H1 (cell line): ENCODE measurements around the gene ZNF3. TPM values are rescaled to one million over a fixed set of nuclear protein-coding genes. Genes with fewer than 3 reads are reported as not detected.

Source experiments
- CTCF ChIA-PET: fragments of 300-600 bp; sonication (Branson Sonifier 250); formaldehyde crosslinking; loops from one replicate; lab custom pipeline; 2021; ENCODE audit not compliant: partially characterized antibody; lab: Charles Lee
- POLR2A ChIA-PET: fragments of 300-600 bp; sonication (Branson Sonifier 250); formaldehyde crosslinking; loops from one replicate; lab custom pipeline; 2021; ENCODE audit warnings: inconsistent platforms; ENCODE audit not compliant: partially characterized antibody; lab: Charles Lee
- DNase-seq, 2 experiments: peaks; one replicate each; pipeline versions ENCODE4 v3.0.0 to v3.0.0-alpha.2; 2010 to 2022; ENCODE audit warnings: low spot score in 2 of 2, low read depth in 1 of 2, mixed read lengths in 1 of 2
- FAIRE-seq: peaks from 2 replicates; lab custom pipeline; 2011; peaks lifted over from hg19 to GRCh38; lab: Jason Lieb, UNC
- H2AFZ ChIP-seq: 2 replicates; pipeline ENCODE4 v1.8.1; 2012; ENCODE audit warnings: low read length, inconsistent platforms
- H2AK5ac ChIP-seq: 2 replicates; pipeline ENCODE4 v1.6.1; 2013; ENCODE audit warnings: low read depth, low read length
- H2BK120ac ChIP-seq: replicated peaks from 2 replicates; pipeline ENCODE3; 2013; ENCODE audit warnings: low read depth, low read length, inconsistent platforms
- H2BK12ac ChIP-seq: 2 replicates; pipeline ENCODE4 v1.6.1; 2013; ENCODE audit warnings: low read depth, low read length
- H2BK15ac ChIP-seq: 2 replicates; pipeline ENCODE4 v1.6.1; 2013; ENCODE audit warnings: low read length
- H2BK20ac ChIP-seq: 2 replicates; pipeline ENCODE4 v1.6.1; 2013; ENCODE audit warnings: low read length
- H2BK5ac ChIP-seq: 2 replicates; pipeline ENCODE4 v1.6.1; 2013; ENCODE audit warnings: low read depth, low read length
- H3K14ac ChIP-seq: 2 replicates; pipeline ENCODE4 v1.6.1; 2013; ENCODE audit warnings: inconsistent platforms; ENCODE audit not compliant: insufficient read length
- H3K18ac ChIP-seq: 2 replicates; pipeline ENCODE4 v1.6.1; 2013; ENCODE audit warnings: low read length; ENCODE audit errors: extremely low read depth
- H3K23ac ChIP-seq: 2 replicates; pipeline ENCODE4 v1.6.1; 2013; ENCODE audit warnings: inconsistent platforms; ENCODE audit not compliant: insufficient read length
- H3K23me2 ChIP-seq: 2 replicates; pipeline ENCODE4 v1.6.1; 2013; ENCODE audit warnings: low read depth, low read length
- H3K27ac ChIP-seq: 2 replicates; pipeline ENCODE4 v1.6.1; 2011; ENCODE audit warnings: low read depth, low read length, inconsistent platforms
- H3K27me3 ChIP-seq, 4 experiments: replicated peaks in 1 of 4; 1 replicate in 1 of 4; 2 replicates in 3 of 4; pipeline versions ENCODE4 v1.6.1 to v1.8.1; 2011 to 2013; ENCODE audit warnings: low read length in 3 of 4, mild to moderate bottlenecking in 3 of 4, inconsistent platforms in 2 of 4, mixed read lengths in 2 of 4, moderate library complexity in 1 of 4; ENCODE audit not compliant: control insufficient read depth in 3 of 4, insufficient read depth in 3 of 4; ENCODE audit errors: extremely low read depth in 1 of 4
- H3K36me3 ChIP-seq, 4 experiments: 2 replicates each; pipeline versions ENCODE4 v1.6.1 to v1.8.1; 2011 to 2013; ENCODE audit warnings: mild to moderate bottlenecking in 4 of 4, low read length in 3 of 4, moderate library complexity in 2 of 4, control low read depth in 1 of 4, inconsistent platforms in 1 of 4; ENCODE audit not compliant: insufficient read depth in 4 of 4, control insufficient read depth in 2 of 4
- H3K4ac ChIP-seq: replicated peaks from 2 replicates; pipeline ENCODE3; 2013; ENCODE audit warnings: low read length, low read depth, mixed read lengths, inconsistent platforms; ENCODE audit not compliant: insufficient read length
- H3K4me1 ChIP-seq, 4 experiments: replicated peaks in 1 of 4; 1 replicate in 1 of 4; 2 replicates in 3 of 4; pipeline versions ENCODE4 v1.6.1 to v1.8.1; 2011 to 2013; ENCODE audit warnings: low read length in 3 of 4, inconsistent platforms in 2 of 4, mixed read lengths in 1 of 4; ENCODE audit not compliant: insufficient read depth in 4 of 4, control insufficient read depth in 3 of 4
- H3K4me2 ChIP-seq, 2 experiments: 2 replicates each; pipeline versions ENCODE4 v1.6.1 to v1.8.1; 2011 to 2013; ENCODE audit warnings: low read depth in 2 of 2, low read length in 2 of 2, control low read depth in 1 of 2, inconsistent platforms in 1 of 2, mild to moderate bottlenecking in 1 of 2; ENCODE audit not compliant: insufficient read depth in 1 of 2
- H3K4me3 ChIP-seq, 4 experiments: fragments of 200-600, 300-600 bp in 1 of 4; sonication (generic), shearing (Covaris generic), sonication (Bioruptor Twin) in 1 of 4; 2 replicates each; pipeline versions ENCODE4 v1.5.1 to v1.8.1; 2011 to 2016; ENCODE audit warnings: low read length in 4 of 4, low read depth in 3 of 4, control low read depth in 2 of 4, inconsistent platforms in 2 of 4, mild to moderate bottlenecking in 2 of 4, mixed read lengths in 1 of 4, moderate library complexity in 1 of 4; ENCODE audit not compliant: insufficient read depth in 2 of 4; ENCODE audit errors: extremely low read depth in 1 of 4
- H3K56ac ChIP-seq: replicated peaks from 2 replicates; pipeline ENCODE3; 2013; ENCODE audit warnings: low read depth, mild to moderate bottlenecking, mixed read lengths, low read length, inconsistent platforms; ENCODE audit not compliant: insufficient read length
- H3K79me1 ChIP-seq: 2 replicates; pipeline ENCODE4 v1.6.1; 2013; ENCODE audit warnings: low read depth, low read length, control low read depth
- H3K79me2 ChIP-seq, 2 experiments: 2 replicates each; pipeline versions ENCODE4 v1.6.1 to v1.8.1; 2012 to 2013; ENCODE audit warnings: low read length in 2 of 2, mild to moderate bottlenecking in 2 of 2, inconsistent platforms in 1 of 2; ENCODE audit not compliant: insufficient read depth in 2 of 2, control insufficient read depth in 1 of 2
- H3K9ac ChIP-seq, 4 experiments: replicated peaks in 1 of 4; 1 replicate in 1 of 4; 2 replicates in 3 of 4; pipeline versions ENCODE4 v1.6.1 to v1.8.1; 2011 to 2013; ENCODE audit warnings: low read depth in 3 of 4, low read length in 3 of 4, control low read depth in 2 of 4, mild to moderate bottlenecking in 2 of 4, moderate library complexity in 2 of 4, inconsistent platforms in 1 of 4; ENCODE audit errors: extremely low read depth in 1 of 4
- H3K9me3 ChIP-seq, 2 experiments: 2 replicates each; pipeline versions ENCODE4 v1.6.1 to v1.8.1; 2012 to 2013; ENCODE audit warnings: mild to moderate bottlenecking in 2 of 2, moderate library complexity in 2 of 2, control low read depth in 1 of 2, inconsistent platforms in 1 of 2, low read depth in 1 of 2, low read length in 1 of 2, mixed read lengths in 1 of 2; ENCODE audit not compliant: insufficient read depth in 2 of 2
- H4K20me1 ChIP-seq, 2 experiments: replicated peaks in 1 of 2; 2 replicates each; pipeline versions ENCODE3 to v1.8.1; 2011 to 2013; ENCODE audit warnings: inconsistent platforms in 2 of 2, low read length in 2 of 2, mild to moderate bottlenecking in 1 of 2; ENCODE audit not compliant: insufficient read depth in 2 of 2, control insufficient read depth in 1 of 2
- H4K5ac ChIP-seq: 2 replicates; pipeline ENCODE4 v1.6.1; 2013; ENCODE audit warnings: low read length, low read depth, mixed read lengths, inconsistent platforms; ENCODE audit not compliant: insufficient read length
- H4K8ac ChIP-seq: 2 replicates; pipeline ENCODE4 v1.8.0; 2013; ENCODE audit warnings: mild to moderate bottlenecking, moderate library complexity, low read length, inconsistent platforms; ENCODE audit not compliant: insufficient read depth; ENCODE audit errors: extremely low read depth
- H4K91ac ChIP-seq: replicated peaks from 2 replicates; pipeline ENCODE3; 2013; ENCODE audit warnings: low read length, mixed read lengths, inconsistent platforms; ENCODE audit not compliant: insufficient read length
- EP300 ChIP-seq, 2 experiments: IDR thresholded peaks; 1 replicate in 1 of 2; 2 replicates in 1 of 2; pipeline ENCODE4 v1.6.1; 2011 to 2012; ENCODE audit warnings: low read depth in 2 of 2, low read length in 2 of 2, mild to moderate bottlenecking in 2 of 2, borderline replicate concordance in 1 of 2, inconsistent platforms in 1 of 2, moderate library complexity in 1 of 2
- RAD21 ChIP-seq, 2 experiments: IDR thresholded peaks in 1 of 2; conservative IDR thresholded peaks in 1 of 2; 2 replicates each; pipeline ENCODE4 v1.6.1; 2011; ENCODE audit warnings: low read depth in 2 of 2, low read length in 2 of 2, improper control_type of control experiment in 1 of 2, inconsistent platforms in 1 of 2, mild to moderate bottlenecking in 1 of 2, moderate library complexity in 1 of 2
- WGBS, 2 experiments: shearing (Covaris generic) in 1 of 2; methylation state at CpG; one replicate each; pipeline versions ENCODE4 v1.1.6 to v1.1.7; 2013 to 2015; ENCODE audit warnings: low lambda C conversion rate in 2 of 2, mixed read lengths in 2 of 2, inconsistent platforms in 1 of 2, low coverage in 1 of 2, missing lambda C conversion rate in 1 of 2; ENCODE audit not compliant: insufficient replicate concordance in 2 of 2, insufficient coverage in 1 of 2, insufficient read length in 1 of 2; ENCODE audit errors: extremely low coverage in 1 of 2, missing lambda C conversion rate in 1 of 2; 5-methylcytosine and 5-hydroxymethylcytosine counted together
- polyA plus RNA-seq, 7 experiments: library from polyadenylated mRNA; depleted of rRNA in 3 of 7; stranded (reverse) in 5 of 7; unstranded in 2 of 7; fragments of >200 nt in 5 of 7; fragments of 200-250 nt in 2 of 7; gene quantifications; 1 replicate in 5 of 7; 2 replicates in 1 of 7; 4 replicates in 1 of 7; pipeline versions ENCODE4 v1.2.1 to v1.2.3, GENCODE V29; 2011 to 2013; ENCODE audit warnings: missing spikeins in 2 of 7, mixed read lengths in 2 of 7
- total RNA-seq: library from RNA; stranded (reverse); fragmentation: NEBNext Ultra II Directional; extraction: Animal tissue kit (Norgen Biotek cat#: 25700); gene quantifications from 2 replicates; pipeline ENCODE4 v1.2.1, GENCODE V29; 2021
- TF ChIP-seq, protein P1 (sequence below), 3 experiments: IDR thresholded peaks; 1 replicate in 2 of 3; 2 replicates in 1 of 3; pipeline versions ENCODE4 v1.5.1 to v1.6.1; 2011; ENCODE audit warnings: low read length in 3 of 3, mild to moderate bottlenecking in 3 of 3, inconsistent platforms in 2 of 3, low read depth in 1 of 3, moderate library complexity in 1 of 3; ENCODE audit not compliant: insufficient read depth in 1 of 3; ENCODE audit errors: control extremely low read depth in 1 of 3

ZNF3 gene
- total and polyA plus RNA-seq, 2 of the 8 experiments (the other 6 are each of a cell fraction or from before 2014, with no cell fraction given): 26.9 to 49.1 TPM

DNA sequence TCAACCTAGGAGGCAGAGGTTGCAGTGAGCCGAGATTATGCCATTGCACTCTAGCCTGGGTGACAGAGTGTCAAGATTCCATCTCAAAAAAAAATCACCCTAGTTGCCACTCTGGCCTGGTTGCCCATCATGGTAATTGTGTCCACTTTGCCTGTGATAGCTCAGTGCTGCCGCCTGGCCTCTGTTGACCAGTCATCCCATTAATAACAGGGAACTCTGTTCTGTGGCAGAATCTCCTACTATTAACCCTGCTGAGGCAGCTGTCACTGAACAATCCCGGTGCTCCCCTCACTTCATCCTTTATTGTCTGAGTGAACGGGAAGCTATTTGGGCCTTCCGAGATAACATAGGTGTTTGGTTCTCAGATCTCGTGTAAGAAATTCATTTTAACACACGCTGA lies 14.6 kb downstream of the ZNF3 start:
- Histone ChIP-seq H3K36me3 (peaks cover 29 to 62% (median 49%) of the 10 kb centered on the region in 4 experiments), H3K18ac (no peak overlapping the region), H3K79me2 (no peaks in the 10 kb centered on the region; a peak in 1 of 4 replicates), H3K14ac (no peak overlapping the region), H4K5ac (no peak overlapping the region), H4K20me1 (no peaks in the 10 kb centered on the region), H3K56ac (no peak overlapping the region), H3K4ac (no peak overlapping the region), H3K9ac (no peak overlapping the region), H3K23me2 (no peaks in the 10 kb centered on the region), H4K8ac (no peak overlapping the region), H2BK5ac (no peak overlapping the region), H2BK12ac (no peak overlapping the region), H2BK20ac (no peak overlapping the region), H3K23ac (no peak overlapping the region), H3K79me1 (no peaks in the 10 kb centered on the region; the same call in 1 of the 2 replicates), H3K4me1 (no peaks in the 10 kb centered on the region), H2AFZ (no peak overlapping the region), H2AK5ac (no peak overlapping the region), H3K27ac (no peak overlapping the region), H3K27me3 (no peaks in the 10 kb centered on the region), H2BK120ac (no peak overlapping the region), H3K9me3 (peaks cover 29 to 30% of the 10 kb centered on the region in 2 experiments), H3K4me3 (no peak overlapping the region), H4K91ac (no peak overlapping the region), H2BK15ac (no peak overlapping the region), H3K4me2 (no peak overlapping the region)
- ChIA-PET CTCF (interaction anchor here (0.6 to 1.2 kb wide), 5 partner anchors 9 to 66 kb away, joined by 3 to 5 read pairs (median 3); partner anchors contain the start of gene ZKSCAN1), POLR2A (interaction anchor here (0.7 to 19.6 kb wide), 15 partner anchors 8 to 148 kb away, joined by 3 to 294 read pairs (median 4); partner anchors contain the start of genes COPS6, MCM7, TRIM4 and ZNF3)
- FAIRE-seq (no peak), DNase-seq (no peak)
- WGBS, 2 experiments: 89% methylated on average over 7 of the region's 7 CpGs; no CpG with 5 or more reads in 1 of the 2 experiments
- TF ChIP-seq RAD21 (IDR thresholded peaks at IDR 0.05 in 1 of 2, conservative IDR thresholded peaks at IDR 0.05 in 1 of 2; ENCODE audit: low read depth in 2 of 2, low read length in 2 of 2) (peak in 1 of 2 experiments; percentile 22; a peak in 1 of 4 replicates), EP300 (IDR thresholded peaks at IDR 0.05; ENCODE audit: borderline replicate concordance in 1 of 2, low read depth in 2 of 2, low read length in 2 of 2) (no peak)
- TF ChIP-seq, protein P1, sequence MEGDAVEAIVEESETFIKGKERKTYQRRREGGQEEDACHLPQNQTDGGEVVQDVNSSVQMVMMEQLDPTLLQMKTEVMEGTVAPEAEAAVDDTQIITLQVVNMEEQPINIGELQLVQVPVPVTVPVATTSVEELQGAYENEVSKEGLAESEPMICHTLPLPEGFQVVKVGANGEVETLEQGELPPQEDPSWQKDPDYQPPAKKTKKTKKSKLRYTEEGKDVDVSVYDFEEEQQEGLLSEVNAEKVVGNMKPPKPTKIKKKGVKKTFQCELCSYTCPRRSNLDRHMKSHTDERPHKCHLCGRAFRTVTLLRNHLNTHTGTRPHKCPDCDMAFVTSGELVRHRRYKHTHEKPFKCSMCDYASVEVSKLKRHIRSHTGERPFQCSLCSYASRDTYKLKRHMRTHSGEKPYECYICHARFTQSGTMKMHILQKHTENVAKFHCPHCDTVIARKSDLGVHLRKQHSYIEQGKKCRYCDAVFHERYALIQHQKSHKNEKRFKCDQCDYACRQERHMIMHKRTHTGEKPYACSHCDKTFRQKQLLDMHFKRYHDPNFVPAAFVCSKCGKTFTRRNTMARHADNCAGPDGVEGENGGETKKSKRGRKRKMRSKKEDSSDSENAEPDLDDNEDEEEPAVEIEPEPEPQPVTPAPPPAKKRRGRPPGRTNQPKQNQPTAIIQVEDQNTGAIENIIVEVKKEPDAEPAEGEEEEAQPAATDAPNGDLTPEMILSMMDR (IDR thresholded peaks at IDR 0.05; ENCODE audit: control extremely low read depth in 1 of 3, insufficient read depth in 1 of 3, low read depth in 1 of 3, low read length in 3 of 3): peak; percentile 0 to 23 (median 4); a peak in 3 of 4 replicates
